GM06990 (cell line): Measurements from ENCODE around the gene VPS37B.

Source experiments
- DNase-seq: peaks from one replicate; pipeline ENCODE4 v3.0.0-alpha.2; 2011; ENCODE audit not compliant: insufficient read length; ENCODE audit errors: extremely low read depth
- H3K27me3 ChIP-seq: replicated peaks from 2 replicates; pipeline ENCODE4 v1.6.0; 2011; ENCODE audit warnings: low read length; ENCODE audit not compliant: control insufficient read depth, insufficient read depth
- H3K36me3 ChIP-seq: 2 replicates; pipeline ENCODE4 v1.5.1; 2011; ENCODE audit warnings: low read length; ENCODE audit not compliant: control insufficient read depth, insufficient read depth
- H3K4me3 ChIP-seq: replicated peaks from 2 replicates; pipeline ENCODE4 v1.5.1; 2011; ENCODE audit warnings: low read depth, mild to moderate bottlenecking, control low read depth, low read length
- CTCF ChIP-seq: IDR thresholded peaks from 2 replicates; pipeline ENCODE4 v1.5.1; 2011; ENCODE audit warnings: low read length, control low read depth, mild to moderate bottlenecking, inconsistent platforms; ENCODE audit not compliant: insufficient read depth, poor library complexity, severe bottlenecking

VPS37B gene

GRCh38 chr12:122937622-122938091 is 41.7 kb upstream of the VPS37B start:
- no peak for TF ChIP-seq CTCF
- DNase-seq: no peak
- H3K27me3 ChIP-seq: no peaks in the 10 kb centered on the region
- no peak overlapping the region for H3K4me3 ChIP-seq
- H3K36me3 ChIP-seq: no peaks in the 10 kb centered on the region

- TF ChIP-seq CTCF: no peak
- no peaks in the 10 kb centered on the region for H3K36me3 ChIP-seq
- H3K4me3 ChIP-seq: no peak overlapping the region
- H3K27me3 ChIP-seq: no peaks in the 10 kb centered on the region
- no peak for DNase-seq
Observed at GRCh38 chr12:122935318-122935717, 39.4 kb upstream of the VPS37B start.

GRCh38 chr12:122934722-122935121 is 38.8 kb upstream of the VPS37B start:
- no peak for TF ChIP-seq CTCF
- Histone ChIP-seq H3K4me3 (no peak overlapping the region), H3K27me3 (no peaks in the 10 kb centered on the region), H3K36me3 (no peaks in the 10 kb centered on the region)
- peak; percentile 54 for DNase-seq

DNA sequence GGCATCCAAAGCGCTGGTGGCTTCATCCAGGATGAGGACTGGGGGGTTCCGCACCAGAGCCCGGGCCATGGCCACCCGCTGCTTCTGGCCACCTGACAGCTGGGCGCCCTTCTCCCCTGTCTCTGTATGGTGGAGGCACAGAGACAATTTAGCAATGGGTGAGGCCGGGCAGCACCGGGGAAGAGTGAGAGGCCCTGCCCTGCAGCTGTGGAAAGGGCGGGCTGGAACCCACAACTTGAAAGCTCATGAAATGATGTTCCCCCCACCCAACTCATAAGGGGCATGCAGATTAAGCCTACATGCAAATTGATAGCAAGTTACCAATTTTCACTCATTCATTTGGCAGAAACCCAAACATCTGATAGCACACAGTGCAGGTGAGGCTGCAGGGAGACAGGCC is 36.3 kb upstream of the VPS37B start:
- no peak for DNase-seq

GRCh38 chr12:122929812-122930211 is 33.9 kb upstream of the VPS37B start:
- DNase-seq: no peak
- Histone ChIP-seq H3K4me3 (no peak overlapping the region), H3K36me3 (no peaks in the 10 kb centered on the region), H3K27me3 (no peaks in the 10 kb centered on the region)
- TF ChIP-seq CTCF: no peak

More for the DNA sequence above, 36.3 kb upstream of the VPS37B start:
- no peak for TF ChIP-seq CTCF
- no peaks in the 10 kb centered on the region for H3K36me3 ChIP-seq
- no peak overlapping the region for H3K4me3 ChIP-seq
- H3K27me3 ChIP-seq: no peaks in the 10 kb centered on the region

- no peak for TF ChIP-seq CTCF
- no peaks in the 10 kb centered on the region for H3K27me3 ChIP-seq
- no peak for DNase-seq
- H3K36me3 ChIP-seq: no peaks in the 10 kb centered on the region
- no peak overlapping the region for H3K4me3 ChIP-seq
Observed at GRCh38 chr12:122929148-122929538, 33.2 kb upstream of the VPS37B start.
